ENCODE results near the gene ST7. TPM values are rescaled to one million over a fixed set of nuclear protein-coding genes. Genes with fewer than 3 reads are reported as not detected.

ST7 gene
- total RNA-seq, 1 experiment from 2014 or later: 19.6 TPM

GRCh38 chr7:117148971-117149370 lies 195.7 kb downstream of the ST7 start:
- in situ Hi-C loops (cut with HindIII; ENCODE audit: low pct_unique_long_range_greater_than_20kb, low sequenced_read_pairs): no loop called here
- Histone ChIP-seq H3K27me3 (ENCODE audit: control insufficient read depth, insufficient read depth, low read length) (no peaks in the 10 kb centered on the region), H3K4me3 (ENCODE audit: low read depth in 2 of 2, low read length in 2 of 2) (no peak overlapping the region), H3K27ac (ENCODE audit: low read length) (no peak overlapping the region), H3K9me3 (ENCODE audit: control insufficient read depth, insufficient read depth, low read depth, low read length) (no peaks in the 10 kb centered on the region), H3K4me1 (ENCODE audit: control insufficient read depth, insufficient read depth, low read length) (no peaks in the 10 kb centered on the region), H3K36me3 (ENCODE audit: control insufficient read depth, insufficient read depth, low read length) (no peaks in the 10 kb centered on the region)
- no peak for ATAC-seq
- no peak for DNase-seq (ENCODE audit: low read depth, low spot score)
- intact Hi-C loops (cut with micrococcal nuclease; ENCODE audit: unreplicated experiment): no loop called here
- TF ChIP-seq SIN3A (IDR thresholded peaks at IDR 0.05; ENCODE audit: borderline replicate concordance, insufficient read depth, low read depth, low read length) (no peak), CTCF (IDR thresholded peaks at IDR 0.05) (no peak), TCF7L2 (IDR thresholded peaks at IDR 0.05; ENCODE audit: low read depth, low read length) (no peak), POLR2AphosphoS5 (IDR thresholded peaks at IDR 0.05; ENCODE audit: low read depth, low read length) (no peak)
- TF ChIP-seq, protein P1, sequence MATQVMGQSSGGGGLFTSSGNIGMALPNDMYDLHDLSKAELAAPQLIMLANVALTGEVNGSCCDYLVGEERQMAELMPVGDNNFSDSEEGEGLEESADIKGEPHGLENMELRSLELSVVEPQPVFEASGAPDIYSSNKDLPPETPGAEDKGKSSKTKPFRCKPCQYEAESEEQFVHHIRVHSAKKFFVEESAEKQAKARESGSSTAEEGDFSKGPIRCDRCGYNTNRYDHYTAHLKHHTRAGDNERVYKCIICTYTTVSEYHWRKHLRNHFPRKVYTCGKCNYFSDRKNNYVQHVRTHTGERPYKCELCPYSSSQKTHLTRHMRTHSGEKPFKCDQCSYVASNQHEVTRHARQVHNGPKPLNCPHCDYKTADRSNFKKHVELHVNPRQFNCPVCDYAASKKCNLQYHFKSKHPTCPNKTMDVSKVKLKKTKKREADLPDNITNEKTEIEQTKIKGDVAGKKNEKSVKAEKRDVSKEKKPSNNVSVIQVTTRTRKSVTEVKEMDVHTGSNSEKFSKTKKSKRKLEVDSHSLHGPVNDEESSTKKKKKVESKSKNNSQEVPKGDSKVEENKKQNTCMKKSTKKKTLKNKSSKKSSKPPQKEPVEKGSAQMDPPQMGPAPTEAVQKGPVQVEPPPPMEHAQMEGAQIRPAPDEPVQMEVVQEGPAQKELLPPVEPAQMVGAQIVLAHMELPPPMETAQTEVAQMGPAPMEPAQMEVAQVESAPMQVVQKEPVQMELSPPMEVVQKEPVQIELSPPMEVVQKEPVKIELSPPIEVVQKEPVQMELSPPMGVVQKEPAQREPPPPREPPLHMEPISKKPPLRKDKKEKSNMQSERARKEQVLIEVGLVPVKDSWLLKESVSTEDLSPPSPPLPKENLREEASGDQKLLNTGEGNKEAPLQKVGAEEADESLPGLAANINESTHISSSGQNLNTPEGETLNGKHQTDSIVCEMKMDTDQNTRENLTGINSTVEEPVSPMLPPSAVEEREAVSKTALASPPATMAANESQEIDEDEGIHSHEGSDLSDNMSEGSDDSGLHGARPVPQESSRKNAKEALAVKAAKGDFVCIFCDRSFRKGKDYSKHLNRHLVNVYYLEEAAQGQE (IDR thresholded peaks at IDR 0.05; ENCODE audit: insufficient read depth in 1 of 2, low read depth in 2 of 2, low read length in 1 of 2): no peak
- ChIA-PET POLR2A (no interaction called here), CTCF (no interaction called here)
- BruUV-seq (replicated peaks): no TSS peak

DNA sequence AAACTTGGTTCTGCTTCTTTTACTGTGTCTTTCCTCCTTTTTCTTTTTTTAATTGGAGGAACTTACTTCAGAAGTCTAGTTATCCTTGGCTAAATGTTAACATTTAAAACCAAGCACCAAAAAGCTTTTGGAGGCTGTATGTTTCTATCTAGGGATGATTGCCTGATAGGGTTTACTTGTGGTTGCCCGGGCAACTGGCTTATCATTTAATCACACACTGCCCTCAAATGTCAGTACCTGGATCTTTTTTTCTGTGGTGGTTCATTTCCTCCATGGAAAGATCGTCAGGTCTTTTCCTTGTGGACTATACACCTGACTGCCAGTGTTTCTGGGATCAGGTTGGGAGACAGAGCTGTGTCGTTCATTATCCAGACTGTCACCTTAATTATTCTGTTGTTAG lies 196.4 kb downstream of the ST7 start:
- Histone ChIP-seq H3K27ac (ENCODE audit: low read length) (no peak overlapping the region), H3K4me3 (ENCODE audit: low read depth in 2 of 2, low read length in 2 of 2) (no peak overlapping the region), H3K4me1 (ENCODE audit: control insufficient read depth, insufficient read depth, low read length) (no peaks in the 10 kb centered on the region), H3K36me3 (ENCODE audit: control insufficient read depth, insufficient read depth, low read length) (no peaks in the 10 kb centered on the region), H3K27me3 (ENCODE audit: control insufficient read depth, insufficient read depth, low read length) (no peaks in the 10 kb centered on the region), H3K9me3 (ENCODE audit: control insufficient read depth, insufficient read depth, low read depth, low read length) (no peaks in the 10 kb centered on the region)
- ChIA-PET POLR2A (no interaction called here), CTCF (no interaction called here)
- TF ChIP-seq POLR2AphosphoS5 (IDR thresholded peaks at IDR 0.05; ENCODE audit: low read depth, low read length): no peak
- no peak for TF ChIP-seq CTCF (IDR thresholded peaks at IDR 0.05)
- TF ChIP-seq SIN3A (IDR thresholded peaks at IDR 0.05; ENCODE audit: borderline replicate concordance, insufficient read depth, low read depth, low read length): no peak
- TF ChIP-seq, protein P1 (IDR thresholded peaks at IDR 0.05; ENCODE audit: insufficient read depth in 1 of 2, low read depth in 2 of 2, low read length in 1 of 2): no peak
- TF ChIP-seq TCF7L2 (IDR thresholded peaks at IDR 0.05; ENCODE audit: low read depth, low read length): no peak
- in situ Hi-C loops (cut with HindIII; ENCODE audit: low pct_unique_long_range_greater_than_20kb, low sequenced_read_pairs): no loop called here
- no TSS peak for BruUV-seq (replicated peaks)
- intact Hi-C loops (cut with micrococcal nuclease; ENCODE audit: unreplicated experiment): no loop called here
- DNase-seq (ENCODE audit: low read depth, low spot score) (no peak), ATAC-seq (no peak)

Data from Panc1 (cell line).